PC-3 (cell line): ENCODE results near the gene DCAKD. TPM values are rescaled to one million over a fixed set of nuclear protein-coding genes. Genes with fewer than 3 reads are reported as not detected.

Experiments used
- ATAC-seq: fragments of 200-7000 bp; cut with Tn5 transposase; 2 replicates; pipeline ENCODE4 v1.9.1; 2020; ENCODE audit warnings: mild to moderate bottlenecking, moderate library complexity
- BruUV-seq: library from RNA; stranded (reverse); fragments of 400-500 nt; replicated peaks from 2 replicates; lab custom pipeline; 2021; lab: Mats Ljungman, UMichigan
- CTCF ChIA-PET: fragments of 300-600 bp; sonication (Branson Sonifier 250); formaldehyde crosslinking; loops from one replicate; lab custom pipeline; 2022; ENCODE audit warnings: antibody characterized with exemption; lab: Charles Lee
- POLR2A ChIA-PET: fragments of 300-600 bp; sonication (Branson Sonifier 250); formaldehyde crosslinking; loops from one replicate; lab custom pipeline; 2022; ENCODE audit warnings: antibody characterized with exemption; ENCODE audit not compliant: unreplicated experiment; lab: Charles Lee
- DNase-seq: peaks from one replicate; pipeline ENCODE4 v3.0.0-alpha.2; 2015
- H2AFZ ChIP-seq: fragments of 300-600 bp; sonication (generic); 2 replicates; pipeline ENCODE4 v1.6.0; 2016; ENCODE audit warnings: antibody characterized with exemption, low read length
- H3F3A ChIP-seq: fragments of 300-600 bp; sonication (generic); one replicate; pipeline ENCODE4 v1.6.0; 2017; ENCODE audit warnings: antibody characterized with exemption, low read length, control low read depth, mild to moderate bottlenecking; ENCODE audit not compliant: unreplicated experiment
- H3K27ac ChIP-seq: fragments of 300-600 bp; sonication (generic); 2 replicates; pipeline ENCODE4 v1.5.1; 2016; ENCODE audit warnings: mild to moderate bottlenecking, low read length
- H3K27me3 ChIP-seq: fragments of 300-600 bp; sonication (generic); 2 replicates; pipeline ENCODE4 v1.6.1; 2016; ENCODE audit warnings: low read length, mixed read lengths
- H3K36me3 ChIP-seq: fragments of 300-600 bp; sonication (generic); 2 replicates; pipeline ENCODE4 v1.6.1; 2016; ENCODE audit warnings: low read depth, mixed run types, low read length, mixed read lengths
- H3K4me1 ChIP-seq: fragments of 300-600 bp; sonication (generic); 2 replicates; pipeline ENCODE4 v1.5.1; 2016; ENCODE audit warnings: low read length; ENCODE audit not compliant: insufficient read depth
- H3K4me2 ChIP-seq: fragments of 300-600 bp; sonication (generic); 2 replicates; pipeline ENCODE4 v1.6.0; 2016; ENCODE audit warnings: low read length
- H3K4me3 ChIP-seq: fragments of 300-600 bp; sonication (generic); 2 replicates; pipeline ENCODE4 v1.5.1; 2016; ENCODE audit warnings: mild to moderate bottlenecking, low read length, mixed read lengths
- H3K79me2 ChIP-seq: fragments of 300-600 bp; sonication (generic); 2 replicates; pipeline ENCODE4 v1.6.1; 2017; ENCODE audit warnings: low read length, mixed read lengths
- H3K9ac ChIP-seq: fragments of 300-600 bp; sonication (generic); 2 replicates; pipeline ENCODE4 v1.6.0; 2016; ENCODE audit warnings: mild to moderate bottlenecking, low read length
- H3K9me2 ChIP-seq: fragments of 300-600 bp; sonication (generic); replicated peaks from 2 replicates; pipeline ENCODE4 v1.6.1; 2016; ENCODE audit warnings: mixed run types, low read length, mixed read lengths
- H3K9me3 ChIP-seq: fragments of 300-600 bp; sonication (generic); 2 replicates; pipeline ENCODE4 v1.6.1; 2016; ENCODE audit warnings: low read length, mixed read lengths
- H4K20me1 ChIP-seq: fragments of 300-600 bp; sonication (generic); 2 replicates; pipeline ENCODE4 v1.6.1; 2016; ENCODE audit warnings: low read length, mixed read lengths
- EZH2 ChIP-seq: fragments of 300-600 bp; sonication (generic); IDR thresholded peaks from one replicate; pipeline ENCODE4 v1.6.1; 2017; ENCODE audit warnings: antibody characterized with exemption, mild to moderate bottlenecking, low read length; ENCODE audit not compliant: unreplicated experiment
- EZH2phosphoT487 ChIP-seq: fragments of 300-600 bp; sonication (generic); IDR thresholded peaks from 2 replicates; pipeline ENCODE4 v1.6.1; 2018; ENCODE audit warnings: mild to moderate bottlenecking, antibody characterized with exemption, low read length, borderline replicate concordance
- intact Hi-C: fragments of 100-400 bp; cut with micrococcal nuclease; formaldehyde crosslinking; loops from 2 replicates; pipeline ENCODE4 v1.9.0; 2023
- total RNA-seq: library from RNA; depleted of rRNA; stranded (reverse); fragments of >200 nt; gene quantifications from 2 replicates; pipeline ENCODE4 v1.2.3, GENCODE V29; 2014
- TF ChIP-seq, protein P1 (sequence below): fragments of 300-600 bp; sonication (generic); conservative IDR thresholded peaks from 2 replicates; pipeline ENCODE4 v1.5.1; 2017; ENCODE audit warnings: antibody characterized with exemption, low read depth, mild to moderate bottlenecking, low read length

DCAKD gene
- total RNA-seq, 1 experiment from 2014 or later, result 56.2 TPM

- ATAC-seq, result no peak
- no peak overlapping the region for H3K4me3 ChIP-seq
- H2AFZ ChIP-seq, result no peak overlapping the region
- H3K36me3 ChIP-seq, result no peaks in the 10 kb centered on the region
- TF ChIP-seq, protein P1, sequence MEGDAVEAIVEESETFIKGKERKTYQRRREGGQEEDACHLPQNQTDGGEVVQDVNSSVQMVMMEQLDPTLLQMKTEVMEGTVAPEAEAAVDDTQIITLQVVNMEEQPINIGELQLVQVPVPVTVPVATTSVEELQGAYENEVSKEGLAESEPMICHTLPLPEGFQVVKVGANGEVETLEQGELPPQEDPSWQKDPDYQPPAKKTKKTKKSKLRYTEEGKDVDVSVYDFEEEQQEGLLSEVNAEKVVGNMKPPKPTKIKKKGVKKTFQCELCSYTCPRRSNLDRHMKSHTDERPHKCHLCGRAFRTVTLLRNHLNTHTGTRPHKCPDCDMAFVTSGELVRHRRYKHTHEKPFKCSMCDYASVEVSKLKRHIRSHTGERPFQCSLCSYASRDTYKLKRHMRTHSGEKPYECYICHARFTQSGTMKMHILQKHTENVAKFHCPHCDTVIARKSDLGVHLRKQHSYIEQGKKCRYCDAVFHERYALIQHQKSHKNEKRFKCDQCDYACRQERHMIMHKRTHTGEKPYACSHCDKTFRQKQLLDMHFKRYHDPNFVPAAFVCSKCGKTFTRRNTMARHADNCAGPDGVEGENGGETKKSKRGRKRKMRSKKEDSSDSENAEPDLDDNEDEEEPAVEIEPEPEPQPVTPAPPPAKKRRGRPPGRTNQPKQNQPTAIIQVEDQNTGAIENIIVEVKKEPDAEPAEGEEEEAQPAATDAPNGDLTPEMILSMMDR, result no peak
- TF ChIP-seq EZH2phosphoT487 (no peak), EZH2 (no peak)
- no peak overlapping the region for H3K4me2 ChIP-seq
- H3K27me3 ChIP-seq, result no peaks in the 10 kb centered on the region
- BruUV-seq, result no TSS peak
- H3K9ac ChIP-seq, result no peak overlapping the region
- no peaks in the 10 kb centered on the region for H4K20me1 ChIP-seq
- no peak for DNase-seq
- H3F3A ChIP-seq, result no peaks in the 10 kb centered on the region
- peaks cover 9% of the 10 kb centered on the region; the same call in 1 of the 2 replicates for H3K4me1 ChIP-seq
- ChIA-PET POLR2A (no interaction called here), CTCF (no interaction called here)
- no peaks in the 10 kb centered on the region for H3K9me3 ChIP-seq
- intact Hi-C loops, result no loop called here
- H3K27ac ChIP-seq, result no peak overlapping the region
- no peaks in the 10 kb centered on the region for H3K9me2 ChIP-seq
- no peaks in the 10 kb centered on the region for H3K79me2 ChIP-seq
These were observed 59.0 kb downstream of the DCAKD start for GRCh38 chr17:44992242-44992939.

- Histone ChIP-seq H3K9ac (no peak overlapping the region), H3K4me1 (peaks cover 9% of the 10 kb centered on the region; the same call in 1 of the 2 replicates), H3K27ac (no peak overlapping the region), H4K20me1 (no peaks in the 10 kb centered on the region), H2AFZ (no peak overlapping the region), H3K79me2 (no peaks in the 10 kb centered on the region), H3K4me3 (no peak overlapping the region), H3K9me2 (no peaks in the 10 kb centered on the region), H3F3A (no peaks in the 10 kb centered on the region), H3K9me3 (no peaks in the 10 kb centered on the region), H3K4me2 (no peak overlapping the region), H3K36me3 (no peaks in the 10 kb centered on the region), H3K27me3 (no peaks in the 10 kb centered on the region)
- ATAC-seq (peak; percentile 94), DNase-seq (peak; percentile 65)
- BruUV-seq, result no TSS peak
- ChIA-PET CTCF (no interaction called here), POLR2A (interaction anchor here (0.6 kb wide), 1 partner anchor 216 kb away, joined by 3 read pairs; no protein-coding TSS in a partner anchor)
- TF ChIP-seq, protein P1, result no peak
- no peak for TF ChIP-seq EZH2phosphoT487
- TF ChIP-seq EZH2, result no peak
- intact Hi-C loops, result no loop called here
These were observed 60.4 kb downstream of the DCAKD start for GRCh38 chr17:44990994-44991393.

DNA sequence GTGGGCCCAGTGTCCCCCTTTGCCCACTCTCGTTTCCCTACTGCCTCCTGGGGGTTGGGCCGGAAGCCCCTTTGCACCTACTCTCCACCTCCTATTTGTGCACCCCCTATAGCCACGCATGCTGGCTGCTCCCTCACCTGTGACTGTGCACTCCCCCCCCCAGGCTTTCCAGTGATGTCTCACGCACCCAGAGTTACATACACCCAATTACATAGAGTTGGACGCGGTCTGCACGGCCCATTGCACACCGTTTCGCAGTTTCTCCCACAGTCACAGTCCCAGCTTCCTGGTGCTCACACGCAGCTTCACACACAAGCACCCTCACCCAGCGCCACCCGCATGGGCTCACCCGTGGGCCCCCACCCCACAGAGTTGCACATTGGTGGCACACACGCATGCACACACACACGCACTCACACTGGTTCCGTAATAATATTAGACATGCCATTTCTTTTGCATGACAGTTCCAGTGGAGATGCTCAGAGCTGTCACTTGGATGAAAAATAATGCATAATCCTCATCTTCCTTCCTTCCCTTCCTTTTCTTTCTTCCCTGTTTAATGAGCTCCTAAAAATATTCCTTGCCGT lies 61.8 kb downstream of the DCAKD start:
- no peaks in the 10 kb centered on the region for H3K36me3 ChIP-seq
- H3K9ac ChIP-seq, result no peak overlapping the region
- ChIA-PET CTCF (no interaction called here), POLR2A (no interaction called here)
- intact Hi-C loops, result no loop called here
- no peaks in the 10 kb centered on the region for H3F3A ChIP-seq
- no peak overlapping the region for H3K4me2 ChIP-seq
- peaks cover 9% of the 10 kb centered on the region; the same call in 1 of the 2 replicates for H3K4me1 ChIP-seq
- no peaks in the 10 kb centered on the region for H3K9me2 ChIP-seq
- ATAC-seq (no peak), DNase-seq (no peak)
- BruUV-seq, result no TSS peak
- H2AFZ ChIP-seq, result no peak overlapping the region
- no peak for TF ChIP-seq EZH2
- TF ChIP-seq, protein P1, result no peak
- TF ChIP-seq EZH2phosphoT487, result no peak
- no peaks in the 10 kb centered on the region for H3K27me3 ChIP-seq
- H3K27ac ChIP-seq, result no peak overlapping the region
- no peaks in the 10 kb centered on the region for H4K20me1 ChIP-seq
- H3K9me3 ChIP-seq, result no peaks in the 10 kb centered on the region
- no peak overlapping the region for H3K4me3 ChIP-seq
- H3K79me2 ChIP-seq, result no peaks in the 10 kb centered on the region
